Measurements from ENCODE around the gene PEX12.
"Not testable (repeated sequence)": the region's sequence is repeated elsewhere in the genome, so short reads cannot be mapped to it uniquely, and the experiment has no call there.

Gene PEX12

GRCh38 chr17:35566968-35567367 lies 11.4 kb downstream of the PEX12 start:
- no peak for TF ChIP-seq FOXP2 (optimal IDR thresholded peaks at IDR 0.05; ENCODE audit: control extremely low read depth, extremely low read length, insufficient read depth)
- TF ChIP-seq EZH2 (IDR thresholded peaks at IDR 0.05), result no peak
- TF ChIP-seq POLR2AphosphoS5 (IDR thresholded peaks at IDR 0.05; ENCODE audit: borderline replicate concordance, low read depth, low read length), result no peak
- Histone ChIP-seq H3K36me3 (ENCODE audit: insufficient read depth, low read length) (no peaks in the 10 kb centered on the region), H3K9me3 (ENCODE audit: low read depth, low read length) (no peaks in the 10 kb centered on the region), H3K4me3 (no peak overlapping the region), H3K9ac (ENCODE audit: insufficient read length) (no peak overlapping the region), H3K27ac (no peak overlapping the region)
- DNase-seq (ENCODE audit: low read depth, low spot score), result no peak

- H3K4me3 ChIP-seq; H3K27ac ChIP-seq; DNase-seq (ENCODE audit: low read depth, low spot score); H3K9me3 ChIP-seq (ENCODE audit: low read depth, low read length); H3K9ac ChIP-seq (ENCODE audit: insufficient read length); H3K36me3 ChIP-seq (ENCODE audit: insufficient read depth, low read length): not testable (repeated sequence)
Measured at GRCh38 chr17:35563181-35563580, 15.2 kb downstream of the PEX12 start.

GRCh38 chr17:35560703-35561102 lies 17.7 kb downstream of the PEX12 start, which contains the start of gene SLFN14:
SLFN14 (minus strand) TSS chr17:35560819; CDS start chr17:35558062, 2,757 bp downstream.
- no peak for DNase-seq (ENCODE audit: low read depth, low spot score)
- Histone ChIP-seq H3K36me3 (ENCODE audit: insufficient read depth, low read length) (no peaks in the 10 kb centered on the region), H3K9me3 (ENCODE audit: low read depth, low read length) (no peaks in the 10 kb centered on the region), H3K27ac (no peak within 1 kb of the TSS), H3K4me3 (no peak within 1 kb of the TSS), H3K9ac (ENCODE audit: insufficient read length) (no peak within 1 kb of the TSS)
- no peak for TF ChIP-seq EZH2 (IDR thresholded peaks at IDR 0.05)
- no peak for TF ChIP-seq FOXP2 (optimal IDR thresholded peaks at IDR 0.05; ENCODE audit: control extremely low read depth, extremely low read length, insufficient read depth)
- TF ChIP-seq POLR2AphosphoS5 (IDR thresholded peaks at IDR 0.05; ENCODE audit: borderline replicate concordance, low read depth, low read length), result no peak

GRCh38 chr17:35559495-35560210 lies 18.7 kb downstream of the PEX12 start:
- no peak overlapping the region for H3K4me3 ChIP-seq
- no peaks in the 10 kb centered on the region for H3K36me3 ChIP-seq (ENCODE audit: insufficient read depth, low read length)
- TF ChIP-seq FOXP2 (optimal IDR thresholded peaks at IDR 0.05; ENCODE audit: control extremely low read depth, extremely low read length, insufficient read depth) (no peak), EZH2 (IDR thresholded peaks at IDR 0.05) (no peak), POLR2AphosphoS5 (IDR thresholded peaks at IDR 0.05; ENCODE audit: borderline replicate concordance, low read depth, low read length) (no peak)
- no peak overlapping the region for H3K9ac ChIP-seq (ENCODE audit: insufficient read length)
- no peaks in the 10 kb centered on the region for H3K9me3 ChIP-seq (ENCODE audit: low read depth, low read length)
- H3K27ac ChIP-seq, result no peak overlapping the region
- DNase-seq (ENCODE audit: low read depth, low spot score), result no peak

GRCh38 chr17:35557353-35557752 lies 21.0 kb downstream of the PEX12 start:
- no peak for DNase-seq (ENCODE audit: low read depth, low spot score)
- no peak overlapping the region for H3K4me3 ChIP-seq

GRCh38 chr17:35555691-35556090 lies 22.7 kb downstream of the PEX12 start:
- no peaks in the 10 kb centered on the region for H3K36me3 ChIP-seq (ENCODE audit: insufficient read depth, low read length)
- no peak for TF ChIP-seq POLR2AphosphoS5 (IDR thresholded peaks at IDR 0.05; ENCODE audit: borderline replicate concordance, low read depth, low read length)
- no peak overlapping the region for H3K4me3 ChIP-seq
- H3K9me3 ChIP-seq (ENCODE audit: low read depth, low read length), result no peaks in the 10 kb centered on the region
- no peak for DNase-seq (ENCODE audit: low read depth, low spot score)
- no peak overlapping the region for H3K9ac ChIP-seq (ENCODE audit: insufficient read length)
- no peak overlapping the region for H3K27ac ChIP-seq

More at GRCh38 chr17:35557353-35557752, 21.0 kb downstream of the PEX12 start:
- Histone ChIP-seq H3K36me3 (ENCODE audit: insufficient read depth, low read length) (no peaks in the 10 kb centered on the region), H3K9me3 (ENCODE audit: low read depth, low read length) (no peaks in the 10 kb centered on the region), H3K9ac (ENCODE audit: insufficient read length) (no peak overlapping the region), H3K27ac (no peak overlapping the region)
- no peak for TF ChIP-seq EZH2 (IDR thresholded peaks at IDR 0.05)
- no peak for TF ChIP-seq FOXP2 (optimal IDR thresholded peaks at IDR 0.05; ENCODE audit: control extremely low read depth, extremely low read length, insufficient read depth)
- no peak for TF ChIP-seq POLR2AphosphoS5 (IDR thresholded peaks at IDR 0.05; ENCODE audit: borderline replicate concordance, low read depth, low read length)

GRCh38 chr17:35554668-35555067 lies 23.7 kb downstream of the PEX12 start:
- DNase-seq (ENCODE audit: low read depth, low spot score), result no peak
- Histone ChIP-seq H3K4me3 (no peak overlapping the region), H3K9me3 (ENCODE audit: low read depth, low read length) (no peaks in the 10 kb centered on the region), H3K36me3 (ENCODE audit: insufficient read depth, low read length) (no peaks in the 10 kb centered on the region), H3K9ac (ENCODE audit: insufficient read length) (no peak overlapping the region), H3K27ac (no peak overlapping the region)
- TF ChIP-seq FOXP2 (optimal IDR thresholded peaks at IDR 0.05; ENCODE audit: control extremely low read depth, extremely low read length, insufficient read depth) (no peak), POLR2AphosphoS5 (IDR thresholded peaks at IDR 0.05; ENCODE audit: borderline replicate concordance, low read depth, low read length) (no peak), EZH2 (IDR thresholded peaks at IDR 0.05) (no peak)

- Histone ChIP-seq H3K4me3 (no peak overlapping the region), H3K9ac (ENCODE audit: insufficient read length) (no peak overlapping the region), H3K36me3 (ENCODE audit: insufficient read depth, low read length) (no peaks in the 10 kb centered on the region), H3K27ac (no peak overlapping the region), H3K9me3 (ENCODE audit: low read depth, low read length) (no peaks in the 10 kb centered on the region)
- TF ChIP-seq FOXP2 (optimal IDR thresholded peaks at IDR 0.05; ENCODE audit: control extremely low read depth, extremely low read length, insufficient read depth) (no peak), EZH2 (IDR thresholded peaks at IDR 0.05) (no peak), POLR2AphosphoS5 (IDR thresholded peaks at IDR 0.05; ENCODE audit: borderline replicate concordance, low read depth, low read length) (no peak)
- DNase-seq (ENCODE audit: low read depth, low spot score), result no peak
Measured at GRCh38 chr17:35553310-35553709, 25.1 kb downstream of the PEX12 start.

- DNase-seq (ENCODE audit: low read depth, low spot score), result no peak
- Histone ChIP-seq H3K36me3 (ENCODE audit: insufficient read depth, low read length) (no peaks in the 10 kb centered on the region), H3K27ac (no peak overlapping the region), H3K9me3 (ENCODE audit: low read depth, low read length) (no peaks in the 10 kb centered on the region), H3K9ac (ENCODE audit: insufficient read length) (no peak overlapping the region), H3K4me3 (no peak overlapping the region)
- TF ChIP-seq POLR2AphosphoS5 (IDR thresholded peaks at IDR 0.05; ENCODE audit: borderline replicate concordance, low read depth, low read length) (no peak), FOXP2 (optimal IDR thresholded peaks at IDR 0.05; ENCODE audit: control extremely low read depth, extremely low read length, insufficient read depth) (no peak), EZH2 (IDR thresholded peaks at IDR 0.05) (no peak)
Measured at GRCh38 chr17:35548978-35549377, 29.4 kb downstream of the PEX12 start.
